Neural cell (in vitro differentiated cells): ENCODE data around the gene NANOS1. TPM values are rescaled to one million over a fixed set of nuclear protein-coding genes. Genes with fewer than 3 reads are reported as not detected.

Source experiments
- H2AFZ ChIP-seq: fragments of 200-600, 300-800 bp; sonication (generic), shearing (Covaris generic); 2 replicates; pipeline ENCODE4 v1.6.0; 2014; ENCODE audit warnings: low read depth, mild to moderate bottlenecking, antibody characterized with exemption, low read length, moderate library complexity
- H3F3A ChIP-seq: fragments of 200-600 bp; shearing (Covaris generic); 2 replicates; pipeline ENCODE4 v1.6.1; 2016; ENCODE audit warnings: mild to moderate bottlenecking, moderate library complexity, mixed read lengths, antibody characterized with exemption, low read length; ENCODE audit not compliant: insufficient read depth, poor library complexity, severe bottlenecking
- H3K27ac ChIP-seq: fragments of 200-600, 300-800 bp; sonication (generic), shearing (Covaris generic); 2 replicates; pipeline ENCODE4 v1.5.1; 2014; ENCODE audit warnings: mild to moderate bottlenecking, low read length, moderate library complexity
- H3K27me3 ChIP-seq: fragments of 300-800, 200-600 bp; sonication (generic), shearing (Covaris generic); 2 replicates; pipeline ENCODE4 v1.6.0; 2014; ENCODE audit warnings: mild to moderate bottlenecking, low read depth, low read length, moderate library complexity; ENCODE audit not compliant: insufficient read depth
- H3K36me3 ChIP-seq: fragments of 300-800, 200-600 bp; sonication (generic), shearing (Covaris generic); 2 replicates; pipeline ENCODE4 v1.5.1; 2014; ENCODE audit warnings: mild to moderate bottlenecking, antibody characterized with exemption, low read length, moderate library complexity; ENCODE audit not compliant: insufficient read depth
- H3K4me2 ChIP-seq: fragments of 300-800, 200-600 bp; sonication (generic), shearing (Covaris generic); 2 replicates; pipeline ENCODE4 v1.6.0; 2014; ENCODE audit warnings: mild to moderate bottlenecking, low read length
- H3K4me3 ChIP-seq: fragments of 300-800, 200-600 bp; sonication (generic), shearing (Covaris generic); 2 replicates; pipeline ENCODE4 v1.5.1; 2014; ENCODE audit warnings: mild to moderate bottlenecking, low read length, moderate library complexity
- H3K79me2 ChIP-seq: fragments of 200-600 bp; shearing (Covaris generic); replicated peaks from 2 replicates; pipeline ENCODE4 v1.6.0; 2014; ENCODE audit warnings: mild to moderate bottlenecking, low read length, moderate library complexity; ENCODE audit not compliant: insufficient read depth
- H3K9ac ChIP-seq: fragments of 300-800, 200-600 bp; sonication (generic), shearing (Covaris generic); 2 replicates; pipeline ENCODE4 v1.6.1; 2016; ENCODE audit warnings: mild to moderate bottlenecking, low read length, mixed read lengths
- H3K9me2 ChIP-seq: fragments of 200-600 bp; shearing (Covaris generic); 2 replicates; pipeline ENCODE4 v1.6.1; 2016; ENCODE audit warnings: mild to moderate bottlenecking, low read length, mixed read lengths; ENCODE audit not compliant: insufficient read depth
- H3K9me3 ChIP-seq: fragments of 200-600, 300-800 bp; sonication (generic), shearing (Covaris generic); 2 replicates; pipeline ENCODE4 v1.6.1; 2016; ENCODE audit warnings: mild to moderate bottlenecking, mixed run types, low read length, moderate library complexity, mixed read lengths
- H4K20me1 ChIP-seq: fragments of 200-600 bp; shearing (Covaris generic); 2 replicates; pipeline ENCODE4 v1.6.1; 2016; ENCODE audit warnings: mild to moderate bottlenecking, mixed run types; ENCODE audit not compliant: insufficient read depth
- CTCF ChIP-seq: fragments of 450-650 bp; IDR thresholded peaks from 2 replicates; pipeline ENCODE4 v1.5.1; 2014; ENCODE audit warnings: antibody characterized with exemption, mild to moderate bottlenecking, moderate library complexity; ENCODE audit not compliant: poor library complexity, severe bottlenecking
- EP300 ChIP-seq: fragments of 450-650 bp; conservative IDR thresholded peaks from 2 replicates; pipeline ENCODE4 v1.6.1; 2014; ENCODE audit warnings: antibody characterized with exemption, mild to moderate bottlenecking, moderate library complexity; ENCODE audit not compliant: poor library complexity, severe bottlenecking
- EZH2 ChIP-seq: fragments of 200-600, 300-800 bp; shearing (Covaris generic), sonication (generic); IDR thresholded peaks from 2 replicates; pipeline ENCODE4 v1.6.1; 2014; ENCODE audit warnings: antibody characterized with exemption, low read length, borderline replicate concordance, mild to moderate bottlenecking; ENCODE audit not compliant: insufficient read depth, poor library complexity, severe bottlenecking
- MXI1 ChIP-seq: fragments of 450-650 bp; conservative IDR thresholded peaks from 2 replicates; pipeline ENCODE4 v1.6.1; 2014; ENCODE audit warnings: antibody characterized with exemption, mild to moderate bottlenecking; ENCODE audit not compliant: poor library complexity, severe bottlenecking
- POLR2AphosphoS5 ChIP-seq: IDR thresholded peaks from 2 replicates; pipeline ENCODE4 v1.6.1; 2012
- RAD21 ChIP-seq: fragments of 450-650 bp; conservative IDR thresholded peaks from 2 replicates; pipeline ENCODE4 v1.6.1; 2014; ENCODE audit warnings: antibody characterized with exemption, mild to moderate bottlenecking, moderate library complexity
- REST ChIP-seq: IDR thresholded peaks from 2 replicates; pipeline ENCODE4 v1.6.1; 2012; ENCODE audit warnings: borderline replicate concordance
- SMC3 ChIP-seq: fragments of 450-650 bp; conservative IDR thresholded peaks from 2 replicates; pipeline ENCODE4 v1.6.1; 2014; ENCODE audit warnings: antibody characterized with exemption, mild to moderate bottlenecking, moderate library complexity; ENCODE audit not compliant: poor library complexity
- TAF1 ChIP-seq: IDR thresholded peaks from 2 replicates; pipeline ENCODE4 v1.6.1; 2012; ENCODE audit warnings: low read depth
- polyA plus RNA-seq: library from polyadenylated mRNA; depleted of rRNA; stranded (reverse); fragments of >200 nt; gene quantifications from 2 replicates; pipeline ENCODE4 v1.2.3, GENCODE V29; 2014

NANOS1 gene
- polyA plus RNA-seq, 1 donor from 2014 or later: 29.1 TPM

GRCh38 chr10:118992496-118992895 lies 37.0 kb upstream of the NANOS1 start:
- no peak overlapping the region for H3K27ac ChIP-seq
- no peaks in the 10 kb centered on the region for H3K36me3 ChIP-seq
- H4K20me1 ChIP-seq: no peaks in the 10 kb centered on the region
- no peak overlapping the region for H3K9ac ChIP-seq
- H3K4me2 ChIP-seq: no peak overlapping the region
- no peaks in the 10 kb centered on the region for H3F3A ChIP-seq
- H2AFZ ChIP-seq: no peak overlapping the region
- H3K27me3 ChIP-seq: no peaks in the 10 kb centered on the region
- no peaks in the 10 kb centered on the region for H3K79me2 ChIP-seq
- no peaks in the 10 kb centered on the region for H3K9me3 ChIP-seq
- no peak for TF ChIP-seq SMC3
- no peak for TF ChIP-seq EP300
- no peak for TF ChIP-seq EZH2
- TF ChIP-seq REST: no peak
- no peak for TF ChIP-seq TAF1
- TF ChIP-seq CTCF: no peak
- no peak for TF ChIP-seq RAD21
- TF ChIP-seq POLR2AphosphoS5: no peak
- TF ChIP-seq MXI1: no peak
- H3K9me2 ChIP-seq: no peaks in the 10 kb centered on the region
- H3K4me3 ChIP-seq: no peak overlapping the region

GRCh38 chr10:118993214-118993613 lies 36.3 kb upstream of the NANOS1 start:
- no peaks in the 10 kb centered on the region for H3K9me2 ChIP-seq
- H3K27me3 ChIP-seq: no peaks in the 10 kb centered on the region
- no peaks in the 10 kb centered on the region for H3K9me3 ChIP-seq
- H3K9ac ChIP-seq: no peak overlapping the region
- no peaks in the 10 kb centered on the region for H4K20me1 ChIP-seq
- H3K4me2 ChIP-seq: no peak overlapping the region
- no peaks in the 10 kb centered on the region for H3K36me3 ChIP-seq
- no peaks in the 10 kb centered on the region for H3F3A ChIP-seq
- no peaks in the 10 kb centered on the region for H3K79me2 ChIP-seq
- no peak overlapping the region for H3K4me3 ChIP-seq
- no peak overlapping the region for H2AFZ ChIP-seq
- no peak for TF ChIP-seq MXI1
- no peak for TF ChIP-seq TAF1
- no peak for TF ChIP-seq EZH2
- TF ChIP-seq POLR2AphosphoS5: no peak
- TF ChIP-seq SMC3: no peak
- no peak for TF ChIP-seq REST
- no peak for TF ChIP-seq RAD21
- TF ChIP-seq CTCF: no peak
- TF ChIP-seq EP300: no peak
- no peak overlapping the region for H3K27ac ChIP-seq
